Keratinocyte (primary cell): ENCODE results near the gene KRTAP5-8. TPM values are rescaled to one million over a fixed set of nuclear protein-coding genes. Genes with fewer than 3 reads are reported as not detected.
"Not testable (repeated sequence)": the region's sequence is repeated elsewhere in the genome, so short reads cannot be mapped to it uniquely, and the experiment has no call there.

Experiments used
- DNase-seq: peaks from one replicate; pipeline ENCODE4 v3.0.0-alpha.2; 2011; ENCODE audit warnings: low read depth, missing footprints, low spot score
- FAIRE-seq: peaks from 2 replicates; lab custom pipeline; 2011; peaks lifted over from hg19 to GRCh38; lab: Jason Lieb, UNC
- H2AFZ ChIP-seq: 2 replicates; pipeline ENCODE4 v1.6.0; 2012; ENCODE audit warnings: low read length, control low read depth, inconsistent platforms; ENCODE audit not compliant: control insufficient read depth
- H3K27ac ChIP-seq: 2 replicates; pipeline ENCODE4 v1.5.1; 2011; ENCODE audit warnings: low read length; ENCODE audit not compliant: control insufficient read depth, insufficient read depth
- H3K27me3 ChIP-seq: 3 replicates; pipeline ENCODE4 v1.6.0; 2011; ENCODE audit warnings: low read length; ENCODE audit not compliant: control insufficient read depth, insufficient read depth; ENCODE audit errors: extremely low read depth
- H3K36me3 ChIP-seq, 2 experiments: 2 replicates in 1 of 2; 3 replicates in 1 of 2; pipeline ENCODE4 v1.5.1; 2011; ENCODE audit warnings: low read length in 2 of 2, mild to moderate bottlenecking in 1 of 2; ENCODE audit not compliant: control insufficient read depth in 2 of 2, insufficient read depth in 2 of 2; ENCODE audit errors: extremely low read depth in 1 of 2
- H3K4me1 ChIP-seq: 3 replicates; pipeline ENCODE4 v1.5.1; 2011; ENCODE audit warnings: low read length; ENCODE audit not compliant: control insufficient read depth, insufficient read depth; ENCODE audit errors: extremely low read depth
- H3K4me2 ChIP-seq: 3 replicates; pipeline ENCODE4 v1.6.0; 2011; ENCODE audit warnings: low read depth, low read length; ENCODE audit not compliant: control insufficient read depth, insufficient read depth; ENCODE audit errors: extremely low read depth
- H3K4me3 ChIP-seq, 3 experiments: fragments of 200-600 bp in 1 of 3; sonication (generic) in 1 of 3; 2 replicates in 2 of 3; 3 replicates in 1 of 3; pipeline ENCODE4 v1.5.1; 2011 to 2016; ENCODE audit warnings: low read length in 3 of 3, mild to moderate bottlenecking in 3 of 3, control low read depth in 2 of 3, inconsistent platforms in 1 of 3, low read depth in 1 of 3, mixed read lengths in 1 of 3, mixed run types in 1 of 3, moderate library complexity in 1 of 3; ENCODE audit not compliant: control insufficient read depth in 2 of 3, insufficient read depth in 2 of 3; ENCODE audit errors: extremely low read depth in 1 of 3
- H3K79me2 ChIP-seq: 2 replicates; pipeline ENCODE4 v1.6.0; 2012; ENCODE audit warnings: low read length; ENCODE audit not compliant: control insufficient read depth, insufficient read depth
- H3K9ac ChIP-seq: 3 replicates; pipeline ENCODE4 v1.6.0; 2011; ENCODE audit warnings: low read length; ENCODE audit not compliant: control insufficient read depth, insufficient read depth; ENCODE audit errors: extremely low read depth
- H3K9me1 ChIP-seq: 3 replicates; pipeline ENCODE4 v1.6.0; 2011; ENCODE audit warnings: low read length; ENCODE audit not compliant: control insufficient read depth, insufficient read depth; ENCODE audit errors: extremely low read depth
- H3K9me3 ChIP-seq: 2 replicates; pipeline ENCODE4 v1.5.1; 2012; ENCODE audit warnings: low read depth, low read length; ENCODE audit not compliant: control insufficient read depth
- H4K20me1 ChIP-seq: 3 replicates; pipeline ENCODE4 v1.6.0; 2011; ENCODE audit warnings: low read length; ENCODE audit not compliant: control insufficient read depth, insufficient read depth; ENCODE audit errors: extremely low read depth
- CTCF ChIP-seq, 3 experiments: IDR thresholded peaks in 1 of 3; conservative IDR thresholded peaks in 1 of 3; optimal IDR thresholded peaks in 1 of 3; 2 replicates in 2 of 3; 3 replicates in 1 of 3; pipeline versions ENCODE3 to v1.5.1; 2011; ENCODE audit warnings: low read length in 3 of 3, mild to moderate bottlenecking in 3 of 3, moderate library complexity in 2 of 3, control low read depth in 1 of 3, inconsistent platforms in 1 of 3; ENCODE audit not compliant: insufficient read depth in 2 of 3; ENCODE audit errors: extremely low read depth in 1 of 3
- EZH2 ChIP-seq: IDR thresholded peaks from one replicate; pipeline ENCODE4 v1.6.1; 2012; ENCODE audit warnings: inconsistent platforms, mild to moderate bottlenecking, low read length, moderate library complexity
- dilution Hi-C: fragments of 300-500 bp; cut with MboI; formaldehyde crosslinking; loops from one replicate; pipeline ENCODE4 v1.7.0; 2020; ENCODE audit warnings: low sequenced_read_pairs; ENCODE audit not compliant: extremely low pct_ligation_motif_present
- polyA plus RNA-seq, 5 experiments: library from polyadenylated mRNA; depleted of rRNA in 3 of 5; stranded (reverse) in 3 of 5; stranded (forward) in 1 of 5; unstranded in 1 of 5; fragments of >200 nt; gene quantifications; 1 replicate in 1 of 5; 2 replicates in 3 of 5; 3 replicates in 1 of 5; pipeline versions ENCODE4 v1.2.1 to v1.2.3, GENCODE V29; 2011 to 2012; ENCODE audit warnings: missing spikeins in 2 of 5, low read depth in 1 of 5, low replicate concordance in 1 of 5

The KRTAP5-8 gene
- polyA plus RNA-seq, 1 donor (not counting 4 experiments of a cell fraction or from before 2014, with no cell fraction given), result not detected

- Histone ChIP-seq H4K20me1 (no peaks in the 10 kb centered on the region), H3K9ac (no peak within 1 kb of the TSS), H2AFZ (no peak within 1 kb of the TSS), H3K27me3 (no peaks in the 10 kb centered on the region), H3K9me1 (no peaks in the 10 kb centered on the region), H3K79me2 (no peaks in the 10 kb centered on the region), H3K9me3 (peaks cover 3% of the 10 kb centered on the region), H3K4me2 (no peak within 1 kb of the TSS), H3K4me3 (no peak within 1 kb of the TSS), H3K36me3 (no peaks in the 10 kb centered on the region), H3K27ac (no peak within 1 kb of the TSS), H3K4me1 (no peaks in the 10 kb centered on the region)
- dilution Hi-C loops, result no loop called here
- TF ChIP-seq CTCF (optimal IDR thresholded peaks at IDR 0.05 in 1 of 3, IDR thresholded peaks at IDR 0.05 in 1 of 3, conservative IDR thresholded peaks at IDR 0.05 in 1 of 3; ENCODE audit: extremely low read depth in 1 of 3, insufficient read depth in 2 of 3, low read length in 3 of 3) (no peak), EZH2 (no peak)
- DNase-seq, result no peak
- FAIRE-seq, result no peak
Measured at GRCh38 chr11:71565263-71565662, 27.4 kb downstream of the KRTAP5-8 start, which contains the start of gene KRTAP5-10. Gene KRTAP5-10, plus strand, starts transcription at chr11:71565563. Its CDS starts 25 bp downstream, at chr11:71565588.

- no peak for FAIRE-seq
- H3K36me3 ChIP-seq, result no peaks in the 10 kb centered on the region
- no peak overlapping the region for H3K27ac ChIP-seq
- H3K79me2 ChIP-seq, result no peaks in the 10 kb centered on the region
- H3K9me1 ChIP-seq, result no peaks in the 10 kb centered on the region
- H3K4me2 ChIP-seq, result no peak overlapping the region
- H3K4me1 ChIP-seq, result no peaks in the 10 kb centered on the region
- no peaks in the 10 kb centered on the region for H4K20me1 ChIP-seq
- peaks cover 3% of the 10 kb centered on the region for H3K9me3 ChIP-seq
- no peak overlapping the region for H3K4me3 ChIP-seq
- TF ChIP-seq CTCF (optimal IDR thresholded peaks at IDR 0.05 in 1 of 3, IDR thresholded peaks at IDR 0.05 in 1 of 3, conservative IDR thresholded peaks at IDR 0.05 in 1 of 3; ENCODE audit: extremely low read depth in 1 of 3, insufficient read depth in 2 of 3, low read length in 3 of 3), result no peak
- no peak for TF ChIP-seq EZH2
- DNase-seq, result no peak
- dilution Hi-C loops, result no loop called here
- H2AFZ ChIP-seq, result no peak overlapping the region
- H3K27me3 ChIP-seq, result no peaks in the 10 kb centered on the region
- H3K9ac ChIP-seq, result no peak overlapping the region
Measured at GRCh38 chr11:71566081-71566620, 28.3 kb downstream of the KRTAP5-8 start.

- H3K9me3 ChIP-seq, FAIRE-seq, H3K79me2 ChIP-seq, H3K9me1 ChIP-seq, H3K36me3 ChIP-seq, H4K20me1 ChIP-seq, H3K27me3 ChIP-seq, H3K4me1 ChIP-seq, DNase-seq, H3K27ac ChIP-seq, H3K4me3 ChIP-seq, H3K9ac ChIP-seq, dilution Hi-C loops, H3K4me2 ChIP-seq, H2AFZ ChIP-seq: not testable (repeated sequence)
Measured at GRCh38 chr11:71566626-71567599, 29.1 kb downstream of the KRTAP5-8 start.
